H1 (cell line): ENCODE results near the gene GPATCH2L. TPM values are rescaled to one million over a fixed set of nuclear protein-coding genes. Genes with fewer than 3 reads are reported as not detected.

Source experiments
- CTCF ChIA-PET: fragments of 300-600 bp; sonication (Branson Sonifier 250); formaldehyde crosslinking; loops from one replicate; lab custom pipeline; 2021; ENCODE audit not compliant: partially characterized antibody; lab: Charles Lee
- POLR2A ChIA-PET: fragments of 300-600 bp; sonication (Branson Sonifier 250); formaldehyde crosslinking; loops from one replicate; lab custom pipeline; 2021; ENCODE audit warnings: inconsistent platforms; ENCODE audit not compliant: partially characterized antibody; lab: Charles Lee
- DNase-seq, 2 experiments: peaks; one replicate each; pipeline versions ENCODE4 v3.0.0 to v3.0.0-alpha.2; 2010 to 2022; ENCODE audit warnings: low spot score in 2 of 2, low read depth in 1 of 2, mixed read lengths in 1 of 2
- FAIRE-seq: peaks from 2 replicates; lab custom pipeline; 2011; peaks lifted over from hg19 to GRCh38; lab: Jason Lieb, UNC
- H2AFZ ChIP-seq: 2 replicates; pipeline ENCODE4 v1.8.1; 2012; ENCODE audit warnings: low read length, inconsistent platforms
- H2AK5ac ChIP-seq: 2 replicates; pipeline ENCODE4 v1.6.1; 2013; ENCODE audit warnings: low read depth, low read length
- H2BK120ac ChIP-seq: replicated peaks from 2 replicates; pipeline ENCODE3; 2013; ENCODE audit warnings: low read depth, low read length, inconsistent platforms
- H2BK12ac ChIP-seq: 2 replicates; pipeline ENCODE4 v1.6.1; 2013; ENCODE audit warnings: low read depth, low read length
- H2BK15ac ChIP-seq: 2 replicates; pipeline ENCODE4 v1.6.1; 2013; ENCODE audit warnings: low read length
- H2BK20ac ChIP-seq: 2 replicates; pipeline ENCODE4 v1.6.1; 2013; ENCODE audit warnings: low read length
- H2BK5ac ChIP-seq: 2 replicates; pipeline ENCODE4 v1.6.1; 2013; ENCODE audit warnings: low read depth, low read length
- H3K14ac ChIP-seq: 2 replicates; pipeline ENCODE4 v1.6.1; 2013; ENCODE audit warnings: inconsistent platforms; ENCODE audit not compliant: insufficient read length
- H3K18ac ChIP-seq: 2 replicates; pipeline ENCODE4 v1.6.1; 2013; ENCODE audit warnings: low read length; ENCODE audit errors: extremely low read depth
- H3K23ac ChIP-seq: 2 replicates; pipeline ENCODE4 v1.6.1; 2013; ENCODE audit warnings: inconsistent platforms; ENCODE audit not compliant: insufficient read length
- H3K23me2 ChIP-seq: 2 replicates; pipeline ENCODE4 v1.6.1; 2013; ENCODE audit warnings: low read depth, low read length
- H3K27ac ChIP-seq: 2 replicates; pipeline ENCODE4 v1.6.1; 2011; ENCODE audit warnings: low read depth, low read length, inconsistent platforms
- H3K27me3 ChIP-seq, 4 experiments: replicated peaks in 1 of 4; 1 replicate in 1 of 4; 2 replicates in 3 of 4; pipeline versions ENCODE4 v1.6.1 to v1.8.1; 2011 to 2013; ENCODE audit warnings: low read length in 3 of 4, mild to moderate bottlenecking in 3 of 4, inconsistent platforms in 2 of 4, mixed read lengths in 2 of 4, moderate library complexity in 1 of 4; ENCODE audit not compliant: control insufficient read depth in 3 of 4, insufficient read depth in 3 of 4; ENCODE audit errors: extremely low read depth in 1 of 4
- H3K36me3 ChIP-seq, 4 experiments: 2 replicates each; pipeline versions ENCODE4 v1.6.1 to v1.8.1; 2011 to 2013; ENCODE audit warnings: mild to moderate bottlenecking in 4 of 4, low read length in 3 of 4, moderate library complexity in 2 of 4, control low read depth in 1 of 4, inconsistent platforms in 1 of 4; ENCODE audit not compliant: insufficient read depth in 4 of 4, control insufficient read depth in 2 of 4
- H3K4ac ChIP-seq: replicated peaks from 2 replicates; pipeline ENCODE3; 2013; ENCODE audit warnings: low read length, low read depth, mixed read lengths, inconsistent platforms; ENCODE audit not compliant: insufficient read length
- H3K4me1 ChIP-seq, 4 experiments: replicated peaks in 1 of 4; 1 replicate in 1 of 4; 2 replicates in 3 of 4; pipeline versions ENCODE4 v1.6.1 to v1.8.1; 2011 to 2013; ENCODE audit warnings: low read length in 3 of 4, inconsistent platforms in 2 of 4, mixed read lengths in 1 of 4; ENCODE audit not compliant: insufficient read depth in 4 of 4, control insufficient read depth in 3 of 4
- H3K4me2 ChIP-seq, 2 experiments: 2 replicates each; pipeline versions ENCODE4 v1.6.1 to v1.8.1; 2011 to 2013; ENCODE audit warnings: low read depth in 2 of 2, low read length in 2 of 2, control low read depth in 1 of 2, inconsistent platforms in 1 of 2, mild to moderate bottlenecking in 1 of 2; ENCODE audit not compliant: insufficient read depth in 1 of 2
- H3K4me3 ChIP-seq, 4 experiments: fragments of 200-600, 300-600 bp in 1 of 4; sonication (generic), shearing (Covaris generic), sonication (Bioruptor Twin) in 1 of 4; 2 replicates each; pipeline versions ENCODE4 v1.5.1 to v1.8.1; 2011 to 2016; ENCODE audit warnings: low read length in 4 of 4, low read depth in 3 of 4, control low read depth in 2 of 4, inconsistent platforms in 2 of 4, mild to moderate bottlenecking in 2 of 4, mixed read lengths in 1 of 4, moderate library complexity in 1 of 4; ENCODE audit not compliant: insufficient read depth in 2 of 4; ENCODE audit errors: extremely low read depth in 1 of 4
- H3K56ac ChIP-seq: replicated peaks from 2 replicates; pipeline ENCODE3; 2013; ENCODE audit warnings: low read depth, mild to moderate bottlenecking, mixed read lengths, low read length, inconsistent platforms; ENCODE audit not compliant: insufficient read length
- H3K79me1 ChIP-seq: 2 replicates; pipeline ENCODE4 v1.6.1; 2013; ENCODE audit warnings: low read depth, low read length, control low read depth
- H3K79me2 ChIP-seq, 2 experiments: 2 replicates each; pipeline versions ENCODE4 v1.6.1 to v1.8.1; 2012 to 2013; ENCODE audit warnings: low read length in 2 of 2, mild to moderate bottlenecking in 2 of 2, inconsistent platforms in 1 of 2; ENCODE audit not compliant: insufficient read depth in 2 of 2, control insufficient read depth in 1 of 2
- H3K9ac ChIP-seq, 4 experiments: replicated peaks in 1 of 4; 1 replicate in 1 of 4; 2 replicates in 3 of 4; pipeline versions ENCODE4 v1.6.1 to v1.8.1; 2011 to 2013; ENCODE audit warnings: low read depth in 3 of 4, low read length in 3 of 4, control low read depth in 2 of 4, mild to moderate bottlenecking in 2 of 4, moderate library complexity in 2 of 4, inconsistent platforms in 1 of 4; ENCODE audit errors: extremely low read depth in 1 of 4
- H3K9me3 ChIP-seq, 2 experiments: 2 replicates each; pipeline versions ENCODE4 v1.6.1 to v1.8.1; 2012 to 2013; ENCODE audit warnings: mild to moderate bottlenecking in 2 of 2, moderate library complexity in 2 of 2, control low read depth in 1 of 2, inconsistent platforms in 1 of 2, low read depth in 1 of 2, low read length in 1 of 2, mixed read lengths in 1 of 2; ENCODE audit not compliant: insufficient read depth in 2 of 2
- H4K20me1 ChIP-seq, 2 experiments: replicated peaks in 1 of 2; 2 replicates each; pipeline versions ENCODE3 to v1.8.1; 2011 to 2013; ENCODE audit warnings: inconsistent platforms in 2 of 2, low read length in 2 of 2, mild to moderate bottlenecking in 1 of 2; ENCODE audit not compliant: insufficient read depth in 2 of 2, control insufficient read depth in 1 of 2
- H4K5ac ChIP-seq: 2 replicates; pipeline ENCODE4 v1.6.1; 2013; ENCODE audit warnings: low read length, low read depth, mixed read lengths, inconsistent platforms; ENCODE audit not compliant: insufficient read length
- H4K8ac ChIP-seq: 2 replicates; pipeline ENCODE4 v1.8.0; 2013; ENCODE audit warnings: mild to moderate bottlenecking, moderate library complexity, low read length, inconsistent platforms; ENCODE audit not compliant: insufficient read depth; ENCODE audit errors: extremely low read depth
- H4K91ac ChIP-seq: replicated peaks from 2 replicates; pipeline ENCODE3; 2013; ENCODE audit warnings: low read length, mixed read lengths, inconsistent platforms; ENCODE audit not compliant: insufficient read length
- EGR1 ChIP-seq: IDR thresholded peaks from 2 replicates; pipeline ENCODE4 v1.6.1; 2011; ENCODE audit warnings: low read depth, low read length, borderline replicate concordance
- GTF2F1 ChIP-seq: IDR thresholded peaks from 2 replicates; pipeline ENCODE4 v1.6.1; 2012; ENCODE audit warnings: low read depth, low read length, improper control_type of control experiment, borderline replicate concordance
- polyA plus RNA-seq, 7 experiments: library from polyadenylated mRNA; depleted of rRNA in 3 of 7; stranded (reverse) in 5 of 7; unstranded in 2 of 7; fragments of >200 nt in 5 of 7; fragments of 200-250 nt in 2 of 7; gene quantifications; 1 replicate in 5 of 7; 2 replicates in 1 of 7; 4 replicates in 1 of 7; pipeline versions ENCODE4 v1.2.1 to v1.2.3, GENCODE V29; 2011 to 2013; ENCODE audit warnings: missing spikeins in 2 of 7, mixed read lengths in 2 of 7
- total RNA-seq: library from RNA; stranded (reverse); fragmentation: NEBNext Ultra II Directional; extraction: Animal tissue kit (Norgen Biotek cat#: 25700); gene quantifications from 2 replicates; pipeline ENCODE4 v1.2.1, GENCODE V29; 2021

The GPATCH2L gene
- total and polyA plus RNA-seq, 2 of the 8 experiments (the other 6 are each of a cell fraction or from before 2014, with no cell fraction given): 26.0 to 54.9 TPM

DNA sequence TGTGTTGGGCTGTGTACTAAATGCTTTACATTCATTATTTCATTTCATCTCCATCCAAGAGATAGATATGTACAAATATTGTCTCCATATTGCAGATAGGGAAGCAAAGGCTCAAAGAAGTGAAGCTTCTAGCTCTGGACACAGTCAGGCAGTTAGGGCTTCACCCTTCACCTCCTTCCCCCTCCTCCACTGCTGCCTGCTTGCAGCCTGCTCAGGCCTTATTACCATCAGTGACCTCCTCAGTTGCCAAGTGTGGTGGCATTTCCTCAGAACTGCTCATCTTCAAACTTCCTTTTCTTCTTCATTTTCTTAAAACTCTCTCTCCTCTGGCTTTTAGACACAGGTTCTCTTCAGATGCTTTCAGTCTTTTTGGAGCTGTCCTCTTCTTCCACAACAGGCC lies 4.7 kb upstream of the GPATCH2L start:
- H3K4me1 ChIP-seq: no peaks in the 10 kb centered on the region
- no peak overlapping the region for H2BK120ac ChIP-seq
- H2BK20ac ChIP-seq: no peak overlapping the region
- H2BK15ac ChIP-seq: no peak overlapping the region
- H4K20me1 ChIP-seq: no peaks in the 10 kb centered on the region
- no peak overlapping the region for H3K56ac ChIP-seq
- H4K8ac ChIP-seq: no peak overlapping the region
- H3K23me2 ChIP-seq: peaks cover 2% of the 10 kb centered on the region; the same call in 1 of the 2 replicates
- H3K79me1 ChIP-seq: no peaks in the 10 kb centered on the region
- H2AK5ac ChIP-seq: no peak overlapping the region
- H2AFZ ChIP-seq: no peak overlapping the region
- H3K4me3 ChIP-seq: no peak overlapping the region
- no peak overlapping the region for H2BK5ac ChIP-seq
- POLR2A ChIA-PET: no interaction called here
- H2BK12ac ChIP-seq: no peak overlapping the region
- H3K4me2 ChIP-seq: no peak overlapping the region
- H4K91ac ChIP-seq: no peak overlapping the region
- peaks cover 0 to 5% of the 10 kb centered on the region in 2 experiments; a peak in 2 of 4 replicates for H3K9me3 ChIP-seq
- no peak overlapping the region for H3K27ac ChIP-seq
- no peaks in the 10 kb centered on the region for H3K79me2 ChIP-seq
- H3K9ac ChIP-seq: no peak overlapping the region
- H3K4ac ChIP-seq: no peak overlapping the region
- no peak for FAIRE-seq
- H3K14ac ChIP-seq: no peak overlapping the region
- H3K36me3 ChIP-seq: no peaks in the 10 kb centered on the region
- H3K18ac ChIP-seq: no peak overlapping the region
- H4K5ac ChIP-seq: no peak overlapping the region
- no peak for DNase-seq
- H3K23ac ChIP-seq: no peak overlapping the region
- CTCF ChIA-PET: interaction anchor here (0.6 to 1.3 kb wide), 3 partner anchors 96 to 638 kb away, joined by 3 to 5 read pairs (median 4); no protein-coding TSS in a partner anchor
- H3K27me3 ChIP-seq: peaks cover 0 to 10% (median 4%) of the 10 kb centered on the region in 4 experiments; a peak in 5 of 7 replicates
- no peak for TF ChIP-seq GTF2F1
- no peak for TF ChIP-seq EGR1
